Activated CD4-positive, CD25-positive, alpha-beta regulatory T cell (primary cell): ENCODE results near the gene FARP1.
"Not testable (repeated sequence)": the region's sequence is repeated elsewhere in the genome, so short reads cannot be mapped to it uniquely, and the experiment has no call there.

Source experiments
- DNase-seq, 4 experiments: peaks; one replicate each; lab custom pipeline; 2025; lab: John Stamatoyannopoulos, UW

Gene FARP1

DNA sequence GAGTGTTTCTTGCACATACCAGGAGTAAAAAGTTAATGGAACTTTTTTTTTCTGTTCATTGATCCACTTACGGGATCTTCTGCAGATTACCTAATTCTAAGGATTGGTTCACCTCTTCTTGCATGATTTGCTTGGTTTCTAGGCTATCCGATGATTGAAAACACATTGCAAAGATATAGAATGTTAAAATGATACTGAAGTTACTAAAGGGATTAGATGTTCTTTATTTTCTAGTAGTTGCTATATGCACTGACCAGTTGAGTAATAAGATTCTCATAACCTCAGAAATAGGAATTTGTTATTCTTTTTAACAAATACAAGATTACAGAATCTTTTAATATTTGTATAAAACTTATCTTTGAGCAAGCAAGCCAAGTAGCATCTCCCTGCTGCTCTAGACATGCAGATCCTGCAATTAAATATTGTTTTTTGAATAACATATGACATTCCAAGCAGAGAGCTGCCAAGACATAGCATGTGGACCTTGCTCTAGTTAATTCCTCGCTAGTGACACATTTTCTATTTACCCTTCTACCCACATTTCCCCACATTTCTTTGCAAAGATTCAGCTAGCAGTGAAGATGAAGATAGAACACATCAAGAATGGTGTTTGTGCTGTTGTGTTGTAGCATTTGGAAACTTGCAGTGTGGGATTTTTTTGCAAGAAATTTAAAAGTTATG is 85.9 kb downstream of the FARP1 start:
- DNase-seq = no peak

DNA sequence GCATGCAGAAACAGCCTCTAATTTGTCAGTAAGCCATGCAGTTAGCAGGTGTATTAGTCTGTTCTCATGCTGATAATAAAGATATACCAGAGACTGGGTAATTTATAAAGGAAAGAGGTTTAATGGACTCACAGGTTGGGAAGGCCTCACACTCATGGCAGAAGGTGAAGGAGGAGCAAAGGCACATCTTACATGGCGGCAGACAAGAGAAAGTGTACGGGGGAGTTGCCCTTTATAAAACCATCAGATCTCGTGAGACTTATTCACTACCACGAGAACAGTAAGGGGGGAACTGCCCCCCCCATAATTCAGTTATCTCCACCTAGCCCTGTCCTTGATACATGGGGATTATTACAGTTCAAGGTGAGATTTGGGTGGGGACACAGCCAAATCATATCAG is 87.9 kb downstream of the FARP1 start:
- DNase-seq = not testable (repeated sequence)

DNA sequence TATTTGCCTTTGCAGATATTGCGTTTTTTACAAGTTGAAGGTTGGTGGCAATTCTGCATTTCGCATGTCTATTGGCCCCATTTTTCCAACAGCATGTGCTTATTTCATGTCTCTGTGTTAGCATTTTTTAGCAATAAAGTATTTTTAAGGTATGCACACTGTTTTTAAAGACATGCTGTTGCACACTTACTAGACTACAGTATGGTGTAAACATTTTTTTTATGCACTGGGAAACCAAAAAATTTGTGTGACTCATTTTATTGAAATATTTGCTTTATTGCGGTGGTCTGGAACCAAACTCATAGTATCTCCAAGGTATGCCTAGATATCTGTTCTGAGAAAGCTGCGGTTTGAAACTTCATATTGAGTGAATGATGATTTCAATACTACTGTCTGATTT is 89.6 kb downstream of the FARP1 start:
- DNase-seq = no peak

DNA sequence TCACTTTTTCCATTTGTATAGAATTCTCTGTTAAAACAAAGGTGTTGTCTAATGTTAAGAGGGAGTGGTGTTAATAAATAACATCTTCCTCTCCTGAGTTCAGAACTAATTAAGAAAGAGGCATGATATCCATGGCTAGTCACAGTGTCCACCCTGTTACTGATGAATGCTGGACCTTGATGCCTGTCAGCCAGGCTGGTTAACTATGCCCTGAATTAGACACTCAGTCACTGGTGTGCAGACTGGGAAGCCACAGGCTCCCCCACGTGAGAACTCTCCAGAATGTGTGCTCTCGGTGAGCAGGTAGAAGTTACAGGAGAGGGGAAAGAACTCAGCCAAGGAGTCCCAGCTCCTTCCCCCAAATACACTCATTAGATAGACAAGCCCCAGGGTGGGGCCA is 90.2 kb downstream of the FARP1 start:
- no peak for DNase-seq

DNA sequence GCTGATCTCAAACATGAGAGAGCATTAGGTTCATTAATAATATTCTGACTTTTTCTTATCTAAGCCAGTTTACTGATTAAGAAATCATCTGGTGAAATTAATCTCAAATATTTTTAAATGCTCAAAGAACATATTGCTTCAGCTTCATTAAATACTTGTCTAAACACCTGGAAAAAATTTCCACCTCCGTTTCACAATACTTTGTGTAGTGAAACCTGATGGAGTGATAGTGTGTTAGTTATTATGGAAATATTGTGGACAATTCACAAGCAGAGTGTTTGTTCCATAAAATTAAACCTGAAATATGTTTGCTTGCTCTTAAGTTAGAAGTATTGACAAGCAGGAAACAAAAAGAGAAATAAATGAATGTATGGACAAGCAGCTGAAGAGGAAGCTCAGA is 91.5 kb downstream of the FARP1 start:
- no peak for DNase-seq

DNA sequence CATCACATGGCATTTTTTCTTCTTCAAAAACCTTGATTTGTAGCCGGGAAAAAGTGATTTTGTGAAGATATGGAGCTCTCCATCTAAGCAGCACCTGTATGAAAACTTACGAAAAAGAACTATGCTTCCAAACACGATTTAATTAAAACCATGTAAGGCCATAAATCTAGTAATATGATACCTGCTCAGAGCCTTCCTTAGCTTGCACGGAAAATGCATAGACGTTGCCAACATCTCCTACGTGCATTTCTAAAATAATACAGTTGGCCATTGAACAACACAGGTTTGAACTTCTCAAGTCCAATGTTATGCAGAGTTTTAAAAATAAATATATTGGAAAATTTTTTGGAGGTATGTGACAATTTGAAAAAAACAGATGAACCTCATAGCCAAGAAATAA is 93.3 kb downstream of the FARP1 start:
- no peak for DNase-seq

DNA sequence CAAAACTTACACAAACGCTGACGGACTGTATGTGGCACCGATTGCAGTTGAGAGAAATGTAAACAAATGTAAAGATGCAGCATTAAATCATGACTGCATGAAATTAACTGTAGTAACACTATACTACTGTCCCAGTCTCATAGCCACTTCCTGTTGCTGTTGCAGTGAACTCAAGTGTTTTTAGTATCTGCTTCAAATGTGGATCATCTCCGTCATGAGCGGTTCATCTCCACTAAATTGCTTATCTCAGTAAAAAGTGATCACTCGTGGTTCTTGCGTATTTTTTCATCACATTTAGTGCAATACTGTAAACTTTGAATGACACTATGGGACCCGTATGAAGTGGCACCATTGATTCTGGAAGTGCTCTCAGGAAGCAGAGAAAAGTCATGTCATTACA is 94.4 kb downstream of the FARP1 start:
- no peak for DNase-seq

DNA sequence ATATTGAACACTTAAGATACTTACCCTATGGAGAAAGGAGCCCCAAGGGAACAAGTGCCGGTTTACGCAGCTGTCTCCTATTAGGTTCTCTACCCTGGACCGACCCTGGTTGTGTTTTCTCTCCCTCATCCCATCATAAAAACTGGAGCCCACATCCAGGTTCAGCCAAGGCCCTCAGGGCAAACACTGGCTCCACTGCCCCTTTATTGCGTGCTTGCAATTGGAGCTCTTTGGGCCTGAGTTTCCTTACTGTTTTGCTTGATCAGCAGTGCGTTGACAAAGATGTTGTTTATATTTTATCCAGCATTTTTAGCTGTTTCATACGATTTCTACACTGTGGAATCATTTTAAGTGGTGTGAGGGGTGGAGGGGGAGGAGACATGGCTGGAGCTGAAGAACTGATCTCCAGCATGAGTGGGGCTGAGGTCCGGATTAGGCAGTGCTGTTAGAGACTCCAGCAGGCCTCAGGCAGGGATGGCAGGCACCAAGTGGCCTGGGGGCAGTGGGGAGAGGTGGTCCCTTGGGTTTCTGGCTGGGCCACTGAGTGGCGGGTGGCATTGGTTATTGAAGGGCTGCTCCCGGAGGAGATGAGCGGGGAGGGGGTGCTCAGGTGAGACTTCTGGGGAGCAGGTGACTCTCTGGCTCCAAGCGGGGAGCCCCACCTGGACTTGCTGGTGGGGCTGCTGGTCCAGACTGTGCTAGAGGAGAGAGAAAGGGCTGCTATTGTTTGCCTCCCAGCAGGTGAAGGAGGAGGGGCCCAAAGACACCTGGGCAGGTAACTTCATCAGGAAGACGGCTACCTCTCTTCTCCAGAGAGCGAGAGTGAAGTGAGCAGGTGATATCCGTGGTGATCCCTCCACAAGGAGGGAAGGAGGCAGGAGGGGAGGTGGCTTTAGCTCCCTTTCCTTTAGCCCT is 96.5 kb downstream of the FARP1 start:
- no peak for DNase-seq

DNA sequence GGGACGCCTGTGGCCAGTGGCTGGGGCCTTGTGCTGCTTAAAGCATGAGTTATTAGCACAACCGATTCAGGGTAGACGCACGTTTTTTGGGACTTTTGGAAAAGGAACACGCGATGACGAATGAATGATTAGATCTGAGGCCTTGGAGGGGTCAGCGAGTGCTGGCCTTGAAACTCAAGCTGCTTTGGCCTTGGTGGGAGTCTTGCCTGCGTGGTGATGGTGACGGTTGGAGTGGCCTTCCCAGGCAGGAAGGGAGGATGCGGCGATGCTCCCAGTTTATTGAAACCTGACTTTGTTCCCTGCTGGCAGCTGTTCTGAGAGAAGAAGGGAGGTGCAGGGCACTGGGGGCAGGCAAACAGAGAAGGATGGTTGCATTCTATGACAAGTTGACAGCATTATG is 97.2 kb downstream of the FARP1 start:
- no peak for DNase-seq

DNA sequence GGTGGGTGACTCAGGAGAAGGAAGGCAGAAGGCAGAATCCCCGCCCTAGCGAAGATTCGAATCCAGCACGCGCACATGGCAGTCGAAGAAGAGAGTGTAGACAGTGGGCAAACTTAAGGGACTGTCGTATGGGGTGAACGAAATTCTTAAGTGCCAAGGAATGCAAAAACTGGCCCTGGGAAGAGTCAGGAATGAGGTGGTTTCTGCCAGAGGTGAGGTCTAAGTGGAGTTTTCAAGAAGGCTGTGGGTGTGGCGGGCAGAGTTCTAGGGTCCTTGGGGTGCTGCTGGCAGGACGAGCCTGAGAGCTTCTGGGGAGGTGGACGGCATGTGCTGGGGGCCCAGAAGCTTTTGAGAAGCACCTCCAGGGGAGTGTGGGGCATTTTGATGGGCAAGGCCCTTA is 98.1 kb downstream of the FARP1 start:
- DNase-seq = no peak

DNA sequence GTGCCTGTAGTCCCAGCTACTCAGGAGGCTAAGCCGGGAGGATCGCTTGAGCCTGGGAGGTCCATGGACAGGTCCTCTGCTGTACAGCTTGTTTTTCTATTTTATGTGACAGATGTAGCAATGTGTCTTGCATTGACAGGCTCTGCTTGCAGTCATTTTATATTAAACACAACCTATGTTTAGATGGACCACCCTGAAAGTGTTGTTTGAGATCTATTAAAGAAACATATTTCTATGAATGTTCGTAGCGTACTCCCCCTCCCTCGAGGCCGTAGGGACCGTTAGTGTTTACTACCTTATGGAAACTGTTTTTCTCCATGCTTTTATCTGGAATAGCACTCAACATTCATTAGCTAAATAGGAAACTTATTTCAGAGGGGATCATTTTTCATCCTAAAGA is 99.1 kb downstream of the FARP1 start:
- no peak for DNase-seq

DNA sequence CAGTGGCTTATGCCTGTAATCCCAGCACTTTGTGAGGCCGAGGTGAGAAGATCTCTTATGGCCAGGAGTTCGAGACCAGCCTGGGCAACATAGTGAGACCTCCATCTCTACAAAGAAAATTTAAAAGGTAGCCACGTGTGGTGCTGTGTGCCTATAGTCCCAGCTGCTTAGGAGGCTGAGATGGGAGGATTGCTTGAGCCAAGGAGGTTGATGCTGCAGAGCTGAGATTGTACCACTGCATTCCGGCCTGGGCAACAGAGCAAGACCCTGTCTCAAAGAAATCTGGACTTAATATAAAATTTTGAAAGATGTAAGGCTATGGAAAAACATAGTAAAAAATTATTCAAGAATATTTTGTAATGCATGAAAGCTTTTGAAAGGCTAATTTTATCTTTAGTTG is 99.5 kb downstream of the FARP1 start:
- no peak for DNase-seq

DNA sequence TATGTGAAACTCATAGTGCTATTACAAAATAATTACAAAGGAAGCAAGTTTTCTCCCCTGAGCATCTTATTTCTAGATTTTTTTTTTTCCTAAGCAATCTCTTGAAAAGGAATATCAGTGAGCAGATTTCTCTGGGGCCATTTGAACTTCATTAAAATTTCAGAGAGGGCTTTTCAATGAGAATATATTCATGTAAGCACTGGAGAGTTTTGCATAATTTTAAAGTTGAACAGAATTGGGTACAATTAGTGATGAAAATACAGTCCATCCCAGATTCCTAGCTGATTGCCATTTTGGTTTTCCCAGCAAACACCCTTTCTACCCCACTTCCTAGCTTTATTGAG is 101.0 kb downstream of the FARP1 start:
- DNase-seq = no peak

DNA sequence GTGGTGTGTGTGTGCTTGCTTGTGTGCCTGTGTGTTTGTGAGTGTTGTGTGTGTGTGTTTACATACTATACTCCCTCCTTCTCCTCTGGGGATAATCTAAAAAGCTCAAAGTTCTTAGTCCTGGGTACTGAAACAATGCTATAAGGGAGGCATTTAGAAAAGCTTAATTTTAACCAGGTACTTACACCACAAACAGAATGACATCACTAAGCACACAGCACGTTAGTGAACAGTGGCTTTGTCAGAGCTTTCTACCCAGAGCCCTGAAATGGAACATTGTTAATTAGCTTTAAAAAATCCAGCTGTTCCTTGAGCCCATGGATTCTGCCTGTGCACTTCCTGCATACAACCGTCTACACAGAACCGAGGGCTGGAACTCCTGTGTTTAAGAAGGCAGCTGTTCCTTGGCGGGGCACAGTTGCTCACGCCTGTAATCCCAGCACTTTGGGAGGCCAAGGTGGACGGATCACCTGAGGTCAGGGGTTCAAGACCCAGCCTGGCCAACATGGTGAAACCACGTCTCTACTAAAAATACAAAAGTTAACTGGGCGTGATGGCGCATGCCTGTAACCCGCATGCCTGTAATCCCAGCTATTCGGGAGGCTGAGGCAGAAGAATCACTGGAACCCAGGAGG is 103.8 kb downstream of the FARP1 start:
- DNase-seq = no peak

DNA sequence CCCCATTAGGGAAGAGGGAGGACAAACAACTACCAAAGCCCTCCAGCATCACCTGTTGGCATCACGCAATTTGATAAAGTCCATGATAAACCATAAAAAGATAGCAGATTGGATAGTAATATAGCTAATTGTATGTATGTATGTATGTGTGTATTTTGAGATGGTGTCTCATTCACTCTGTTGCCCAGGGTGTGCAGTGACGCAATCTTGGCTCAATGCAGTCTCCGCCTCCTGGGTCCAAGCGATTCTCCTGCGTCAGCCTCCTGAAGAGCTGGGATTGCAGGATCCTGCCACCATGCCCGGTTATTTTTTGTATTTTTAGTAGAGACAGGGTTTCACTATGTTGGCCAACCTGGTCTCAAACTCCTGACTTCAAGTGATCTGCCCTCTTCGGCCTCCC is 108.8 kb downstream of the FARP1 start:
- no peak for DNase-seq

DNA sequence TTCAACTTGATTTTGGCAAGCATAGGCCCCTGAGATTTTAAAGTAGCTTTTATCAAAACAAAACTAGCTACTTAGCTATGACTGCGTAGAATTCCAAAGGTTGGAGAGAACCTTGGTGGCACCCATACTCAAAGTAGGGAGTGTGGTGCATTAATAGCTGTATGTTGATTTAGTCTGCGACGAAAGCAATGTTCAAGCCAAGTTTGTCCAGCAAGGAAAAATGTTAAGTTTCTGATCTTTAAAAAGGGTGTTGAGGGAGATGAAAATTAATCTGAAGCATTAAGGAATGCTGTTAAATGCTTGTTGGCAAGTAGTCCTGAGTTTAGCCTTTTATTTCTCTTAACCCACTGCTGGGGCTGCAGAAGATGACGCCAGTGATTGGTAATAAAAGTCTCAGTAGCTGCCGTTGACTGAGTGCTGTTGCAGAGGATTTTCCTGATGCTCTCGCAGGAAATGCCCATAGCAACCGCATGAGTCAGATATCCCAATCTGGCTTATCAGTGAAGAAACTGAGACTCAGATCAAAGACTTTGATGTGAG is 110.1 kb downstream of the FARP1 start:
- no peak for DNase-seq

DNA sequence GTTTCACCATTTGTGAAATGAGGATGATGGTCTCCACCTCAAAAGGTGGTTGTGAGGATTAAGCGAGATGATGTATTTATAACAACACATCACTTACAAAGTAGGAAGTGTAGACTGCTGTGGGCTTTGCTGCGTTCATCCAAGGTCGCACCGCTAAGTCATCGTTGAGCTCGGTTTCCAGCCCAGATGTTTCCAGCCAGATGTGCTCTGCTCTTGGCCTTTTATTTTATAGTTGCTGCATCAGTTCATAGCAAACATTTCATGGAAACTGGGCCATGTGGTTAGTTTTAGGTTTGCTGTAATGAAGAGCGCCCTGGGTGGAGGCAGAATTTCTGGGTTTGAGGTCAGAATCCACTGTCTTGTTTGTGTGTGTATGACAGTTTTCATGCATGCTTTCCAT is 110.6 kb downstream of the FARP1 start:
- DNase-seq = no peak

DNA sequence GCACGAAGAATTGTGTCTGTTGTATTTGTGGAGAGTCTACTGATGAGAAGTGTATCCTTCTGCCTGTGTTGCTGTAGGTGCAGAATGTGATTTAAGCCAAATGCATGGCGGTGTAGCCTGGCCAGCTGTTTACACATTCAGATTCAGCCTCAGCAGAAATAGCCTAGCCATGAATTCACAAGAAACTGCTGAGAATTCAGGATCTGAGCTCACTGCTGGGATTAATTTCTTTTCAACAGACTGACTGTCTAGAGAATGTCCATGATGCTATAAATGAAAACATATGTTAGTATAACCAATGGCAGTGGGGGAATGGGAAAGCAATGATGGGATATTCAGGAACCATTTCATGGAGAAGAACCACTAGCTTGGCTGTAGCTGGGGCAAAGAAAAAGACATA is 111.6 kb downstream of the FARP1 start:
- no peak for DNase-seq

DNA sequence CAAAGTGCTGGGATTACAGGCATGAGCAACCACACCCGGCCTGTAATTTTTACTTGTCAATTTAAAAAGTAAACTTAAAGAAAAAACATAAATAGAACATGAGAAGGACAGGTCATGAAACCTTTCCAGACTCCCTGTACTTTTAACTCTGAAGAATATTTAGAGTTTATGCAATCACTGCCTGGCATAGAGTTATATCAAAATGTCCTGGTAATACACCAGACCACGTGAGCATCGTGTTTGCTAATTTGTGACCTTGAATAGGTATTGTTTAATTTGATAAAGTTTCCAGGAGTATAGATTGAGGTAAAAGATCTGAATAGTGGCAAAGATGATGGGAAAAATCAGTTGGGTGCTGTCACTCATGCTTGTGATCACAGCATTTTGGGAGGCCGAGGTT is 115.3 kb downstream of the FARP1 start:
- DNase-seq = no peak

DNA sequence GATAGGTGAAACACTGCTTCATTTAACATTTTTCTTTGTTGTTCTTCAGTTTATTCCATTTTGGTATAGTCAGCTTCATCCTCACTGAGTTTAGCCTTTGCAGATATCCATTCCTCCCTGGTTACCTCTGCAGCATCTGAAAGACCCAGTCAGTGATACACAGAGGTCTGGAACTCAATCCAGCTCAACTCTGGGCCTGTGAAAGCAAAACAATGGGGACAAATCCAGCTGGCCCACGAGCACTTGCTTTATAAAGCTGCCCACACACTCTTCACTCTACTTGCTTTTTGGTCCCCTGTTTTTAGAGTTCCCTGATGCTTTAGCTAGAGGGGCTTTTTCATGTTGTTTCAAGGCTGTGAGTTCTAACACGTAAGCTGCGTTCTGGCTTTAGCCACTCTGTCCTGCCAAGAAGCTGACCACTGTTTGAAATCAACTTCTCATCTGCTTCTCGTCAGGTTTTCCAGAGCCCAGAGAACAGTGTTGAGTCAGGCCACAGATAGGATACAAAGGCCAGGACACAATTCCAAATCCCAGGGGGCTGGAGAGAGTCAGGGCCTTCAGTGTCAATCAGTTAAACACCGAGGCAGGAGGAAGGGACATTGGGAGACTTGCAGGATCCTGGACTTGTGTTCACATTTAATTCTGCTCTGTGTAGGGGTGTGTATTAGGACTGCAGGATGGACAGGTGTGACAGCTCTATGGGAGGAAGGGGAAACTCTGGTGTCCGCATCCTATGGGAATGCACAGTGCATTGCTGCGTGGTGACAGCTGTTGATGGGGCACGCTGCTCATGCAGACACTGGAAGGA is 117.7 kb downstream of the FARP1 start:
- no peak for DNase-seq

DNA sequence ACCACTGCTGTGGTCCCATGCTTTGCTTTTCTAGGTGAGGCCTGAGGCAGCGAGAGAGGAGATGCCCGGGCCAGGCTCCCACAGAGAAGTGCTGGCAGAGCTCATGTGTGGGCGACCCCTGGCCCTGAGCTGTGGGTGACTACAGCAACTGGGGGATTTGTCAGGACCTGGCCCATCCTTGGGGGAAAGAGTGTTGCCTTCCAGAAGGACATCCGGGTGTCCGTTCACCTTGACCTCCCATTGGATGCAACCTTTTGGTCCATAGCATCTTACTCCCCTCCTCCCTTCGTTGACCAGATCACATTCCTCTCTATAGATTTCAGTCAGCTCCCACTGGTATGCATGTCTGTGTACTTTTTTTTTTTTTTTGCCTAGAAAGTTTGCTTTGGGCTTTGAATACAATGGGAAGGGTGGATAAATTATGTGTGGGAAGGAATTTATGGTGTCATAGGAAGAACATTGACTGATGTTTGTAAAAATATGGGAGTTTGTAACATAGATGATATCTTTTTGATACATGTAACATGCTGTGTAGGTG is 118.3 kb downstream of the FARP1 start:
- no peak for DNase-seq

DNA sequence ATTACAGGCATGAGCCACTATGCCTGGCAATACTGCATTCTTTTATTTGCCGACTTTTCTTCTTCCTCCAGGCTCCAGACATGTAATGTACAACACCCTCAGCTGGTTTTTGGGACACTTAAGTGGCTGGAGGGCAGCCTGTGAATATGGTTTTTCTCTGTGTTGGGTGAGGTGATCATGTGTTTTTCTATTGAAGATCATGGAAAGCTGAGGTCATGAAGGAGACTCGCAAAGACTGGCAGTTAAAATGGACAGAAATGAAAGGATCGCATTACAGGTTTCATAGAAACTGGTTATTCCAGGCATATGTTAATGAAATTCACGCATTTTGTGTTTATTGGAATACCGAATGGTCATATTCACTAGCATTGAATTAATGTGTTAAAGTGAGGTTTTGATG is 119.4 kb downstream of the FARP1 start:
- DNase-seq = no peak
